WTC11 (cell line): Measurements from ENCODE around the gene DHX57. TPM values are rescaled to one million over a fixed set of nuclear protein-coding genes. Genes with fewer than 3 reads are reported as not detected.

ENCODE experiments used
- ATAC-seq: fragments of 200-7000 bp; cut with Tn5 transposase; 2 replicates; pipeline ENCODE4 v1.10.0; 2021; ENCODE audit warnings: mild to moderate bottlenecking, moderate library complexity
- CTCF ChIA-PET: fragments of 300-600 bp; sonication (Branson Sonifier 250); formaldehyde crosslinking; loops from one replicate; lab custom pipeline; 2021; ENCODE audit warnings: antibody characterized with exemption; lab: Charles Lee
- POLR2A ChIA-PET: fragments of 350-600 bp; sonication (Branson Sonifier 250); formaldehyde crosslinking; loops from one replicate; lab custom pipeline; 2021; ENCODE audit warnings: antibody characterized with exemption; lab: Charles Lee
- DNase-seq: peaks from one replicate; pipeline ENCODE4 v3.0.0; 2021; ENCODE audit warnings: low spot score
- H3K27ac Mint-ChIP-seq: 2 replicates; pipeline ENCODE4 v1.8.0; 2021; ENCODE audit warnings: mixed read lengths
- H3K27me3 Mint-ChIP-seq: 2 replicates; pipeline ENCODE4 v1.8.0; 2021; ENCODE audit warnings: low read depth, mild to moderate bottlenecking, moderate library complexity, mixed read lengths
- H3K36me3 Mint-ChIP-seq: 2 replicates; pipeline ENCODE4 v1.8.0; 2021; ENCODE audit warnings: mixed read lengths
- H3K4me1 Mint-ChIP-seq: 2 replicates; pipeline ENCODE4 v1.8.0; 2022; ENCODE audit warnings: mixed read lengths
- H3K4me3 Mint-ChIP-seq: 2 replicates; pipeline ENCODE4 v1.8.0; 2021; ENCODE audit warnings: mild to moderate bottlenecking, moderate library complexity, mixed read lengths
- H3K9me3 Mint-ChIP-seq: 2 replicates; pipeline ENCODE4 v1.8.0; 2021; ENCODE audit warnings: mixed read lengths
- AFF4 ChIP-seq: sonication (generic); formaldehyde crosslinking; IDR thresholded peaks from 2 replicates; pipeline ENCODE4 v1.8.1; 2023; ENCODE audit warnings: mild to moderate bottlenecking, missing genetic modification reagents, borderline replicate concordance
- ARID4B ChIP-seq: sonication (generic); formaldehyde crosslinking; IDR thresholded peaks from 2 replicates; pipeline ENCODE4 v1.8.0; 2023; ENCODE audit warnings: missing genetic modification reagents, mild to moderate bottlenecking, borderline replicate concordance
- ATF2 ChIP-seq: sonication (generic); formaldehyde crosslinking; IDR thresholded peaks from 2 replicates; pipeline ENCODE4 v1.8.1; 2022; ENCODE audit warnings: low read depth, missing genetic modification reagents, borderline replicate concordance
- CREM ChIP-seq: sonication (generic); formaldehyde crosslinking; IDR thresholded peaks from 2 replicates; pipeline ENCODE4 v1.8.1; 2022; ENCODE audit warnings: mild to moderate bottlenecking, missing genetic modification reagents, moderate library complexity
- ELF4 ChIP-seq: sonication (generic); formaldehyde crosslinking; IDR thresholded peaks from 2 replicates; pipeline ENCODE4 v1.8.1; 2022; ENCODE audit warnings: low read depth, mild to moderate bottlenecking, moderate library complexity, missing genetic modification reagents
- FOXJ3 ChIP-seq: sonication (generic); formaldehyde crosslinking; IDR thresholded peaks from 2 replicates; pipeline ENCODE4 v1.9.0; 2021; ENCODE audit warnings: missing genetic modification reagents, mild to moderate bottlenecking, borderline replicate concordance
- IRF1 ChIP-seq: sonication (generic); formaldehyde crosslinking; IDR thresholded peaks from 2 replicates; pipeline ENCODE4 v1.8.0; 2023; ENCODE audit warnings: missing genetic modification reagents
- KAT7 ChIP-seq: sonication (generic); formaldehyde crosslinking; IDR thresholded peaks from 2 replicates; pipeline ENCODE4 v1.8.1; 2023; ENCODE audit warnings: missing genetic modification reagents, mild to moderate bottlenecking, borderline replicate concordance
- MLX ChIP-seq: sonication (generic); formaldehyde crosslinking; IDR thresholded peaks from 2 replicates; pipeline ENCODE4 v1.8.1; 2023; ENCODE audit warnings: mild to moderate bottlenecking, missing genetic modification reagents, moderate library complexity
- MYBL2 ChIP-seq: sonication (generic); formaldehyde crosslinking; IDR thresholded peaks from 2 replicates; pipeline ENCODE4 v1.8.1; 2023; ENCODE audit warnings: mild to moderate bottlenecking, moderate library complexity, missing genetic modification reagents
- NFE2L1 ChIP-seq: sonication (generic); formaldehyde crosslinking; IDR thresholded peaks from 2 replicates; pipeline ENCODE4 v1.8.1; 2023; ENCODE audit warnings: missing genetic modification reagents
- TCF7 ChIP-seq: sonication (generic); formaldehyde crosslinking; IDR thresholded peaks from 2 replicates; pipeline ENCODE4 v1.8.0; 2022; ENCODE audit warnings: mild to moderate bottlenecking, low read depth, missing genetic modification reagents, moderate library complexity
- TEAD1 ChIP-seq: sonication (generic); formaldehyde crosslinking; IDR thresholded peaks from 2 replicates; pipeline ENCODE4 v1.8.0; 2022; ENCODE audit warnings: mild to moderate bottlenecking, missing genetic modification reagents
- TEAD4 ChIP-seq: sonication (generic); formaldehyde crosslinking; IDR thresholded peaks from 2 replicates; pipeline ENCODE4 v1.8.0; 2022; ENCODE audit warnings: mild to moderate bottlenecking, missing genetic modification reagents
- USF1 ChIP-seq: sonication (generic); formaldehyde crosslinking; IDR thresholded peaks from 2 replicates; pipeline ENCODE4 v1.8.0; 2022; ENCODE audit warnings: mild to moderate bottlenecking, missing genetic modification reagents
- USF2 ChIP-seq: sonication (generic); formaldehyde crosslinking; IDR thresholded peaks from 2 replicates; pipeline ENCODE4 v1.8.1; 2023; ENCODE audit warnings: mild to moderate bottlenecking, missing genetic modification reagents, moderate library complexity
- ZNF232 ChIP-seq: sonication (generic); formaldehyde crosslinking; IDR thresholded peaks from 2 replicates; pipeline ENCODE4 v1.8.0; 2022; ENCODE audit warnings: mild to moderate bottlenecking, missing genetic modification reagents
- ZNF317 ChIP-seq: sonication (generic); formaldehyde crosslinking; IDR thresholded peaks from 2 replicates; pipeline ENCODE4 v1.8.1; 2023; ENCODE audit warnings: low read depth, mild to moderate bottlenecking, moderate library complexity, missing genetic modification reagents, borderline replicate concordance
- ZNF396 ChIP-seq: fragments of 250-450 bp; sonication (Bioruptor Pico); IDR thresholded peaks from 2 replicates; pipeline ENCODE4 v1.8.0; 2021; ENCODE audit warnings: mild to moderate bottlenecking, moderate library complexity, borderline replicate concordance
- ZNF671 ChIP-seq: fragments of 250-450 bp; sonication (Bioruptor Pico); IDR thresholded peaks from 2 replicates; pipeline ENCODE4 v1.8.0; 2021; ENCODE audit warnings: mild to moderate bottlenecking
- total RNA-seq: library from RNA; stranded (reverse); gene quantifications from 3 replicates; pipeline ENCODE4 v1.2.3, GENCODE V29; 2021

The DHX57 gene
- total RNA-seq, 1 experiment from 2014 or later = 30.3 TPM

- Mint-ChIP-seq H3K4me1 (peaks cover 13% of the 10 kb centered on the region), H3K27ac (no peak overlapping the region), H3K9me3 (peaks cover 4% of the 10 kb centered on the region; the same call in 1 of the 2 replicates), H3K36me3 (peaks cover 16% of the 10 kb centered on the region), H3K4me3 (no peak overlapping the region), H3K27me3 (no peaks in the 10 kb centered on the region)
- no peak for TF ChIP-seq NFE2L1 (CRISPR knock-in tag)
- TF ChIP-seq ARID4B (CRISPR knock-in tag) = no peak
- TF ChIP-seq IRF1 (CRISPR knock-in tag) = no peak
- TF ChIP-seq USF1 (CRISPR knock-in tag) = no peak
- no peak for TF ChIP-seq TEAD1
- TF ChIP-seq ZNF232 (CRISPR knock-in tag) = no peak
- no peak for TF ChIP-seq AFF4 (CRISPR knock-in tag)
- no peak for TF ChIP-seq FOXJ3
- no peak for TF ChIP-seq CREM (CRISPR knock-in tag)
- TF ChIP-seq TCF7 (CRISPR knock-in tag) = no peak
- no peak for TF ChIP-seq MYBL2 (CRISPR knock-in tag)
- TF ChIP-seq ZNF396 (CRISPR knock-in tag) = no peak
- TF ChIP-seq MLX (CRISPR knock-in tag) = no peak
- no peak for TF ChIP-seq ELF4 (CRISPR knock-in tag)
- no peak for TF ChIP-seq TEAD4 (CRISPR knock-in tag)
- TF ChIP-seq ZNF317 (CRISPR knock-in tag) = no peak
- no peak for TF ChIP-seq ATF2 (CRISPR knock-in tag)
- TF ChIP-seq USF2 (CRISPR knock-in tag) = no peak
- TF ChIP-seq ZNF671 (CRISPR knock-in tag) = no peak
- no peak for TF ChIP-seq KAT7 (CRISPR knock-in tag)
- POLR2A ChIA-PET = no interaction called here
- ATAC-seq = no peak
- CTCF ChIA-PET = no interaction called here
- DNase-seq = no peak
Observed at GRCh38 chr2:38754506-38754905, 121.2 kb downstream of the DHX57 start.
